ENCODE results near the gene MLANA.

MLANA gene

DNA sequence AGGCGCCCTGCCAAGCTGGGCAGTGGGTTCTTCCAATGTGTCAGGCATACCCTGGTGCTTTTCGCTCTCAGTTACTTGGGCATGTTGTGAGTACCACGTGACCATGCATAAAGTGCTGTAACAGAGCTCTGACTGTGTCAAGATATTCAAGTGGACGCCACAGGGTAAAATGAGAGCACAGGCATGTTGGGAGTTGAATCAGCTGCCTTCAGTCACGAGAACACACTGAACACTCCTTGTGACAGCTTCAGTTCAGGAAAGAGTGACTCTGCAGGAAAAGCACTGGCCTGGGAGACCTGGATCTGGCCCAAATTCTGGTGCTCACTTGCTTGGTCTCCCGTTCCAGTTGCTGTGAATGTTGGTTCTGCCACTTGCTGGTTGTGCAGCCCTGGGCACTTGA lies 5.1 kb downstream of the MLANA start:
- ChIA-PET POLR2A (ENCODE audit: low non-redundant PET) (no interaction called here), CTCF (no interaction called here)
- TF ChIP-seq, protein P1, sequence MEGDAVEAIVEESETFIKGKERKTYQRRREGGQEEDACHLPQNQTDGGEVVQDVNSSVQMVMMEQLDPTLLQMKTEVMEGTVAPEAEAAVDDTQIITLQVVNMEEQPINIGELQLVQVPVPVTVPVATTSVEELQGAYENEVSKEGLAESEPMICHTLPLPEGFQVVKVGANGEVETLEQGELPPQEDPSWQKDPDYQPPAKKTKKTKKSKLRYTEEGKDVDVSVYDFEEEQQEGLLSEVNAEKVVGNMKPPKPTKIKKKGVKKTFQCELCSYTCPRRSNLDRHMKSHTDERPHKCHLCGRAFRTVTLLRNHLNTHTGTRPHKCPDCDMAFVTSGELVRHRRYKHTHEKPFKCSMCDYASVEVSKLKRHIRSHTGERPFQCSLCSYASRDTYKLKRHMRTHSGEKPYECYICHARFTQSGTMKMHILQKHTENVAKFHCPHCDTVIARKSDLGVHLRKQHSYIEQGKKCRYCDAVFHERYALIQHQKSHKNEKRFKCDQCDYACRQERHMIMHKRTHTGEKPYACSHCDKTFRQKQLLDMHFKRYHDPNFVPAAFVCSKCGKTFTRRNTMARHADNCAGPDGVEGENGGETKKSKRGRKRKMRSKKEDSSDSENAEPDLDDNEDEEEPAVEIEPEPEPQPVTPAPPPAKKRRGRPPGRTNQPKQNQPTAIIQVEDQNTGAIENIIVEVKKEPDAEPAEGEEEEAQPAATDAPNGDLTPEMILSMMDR (conservative IDR thresholded peaks at IDR 0.05; ENCODE audit: low read depth): no peak
- H3K27ac ChIP-seq: no peak overlapping the region
- no peak for DNase-seq (ENCODE audit: low spot score)

DNA sequence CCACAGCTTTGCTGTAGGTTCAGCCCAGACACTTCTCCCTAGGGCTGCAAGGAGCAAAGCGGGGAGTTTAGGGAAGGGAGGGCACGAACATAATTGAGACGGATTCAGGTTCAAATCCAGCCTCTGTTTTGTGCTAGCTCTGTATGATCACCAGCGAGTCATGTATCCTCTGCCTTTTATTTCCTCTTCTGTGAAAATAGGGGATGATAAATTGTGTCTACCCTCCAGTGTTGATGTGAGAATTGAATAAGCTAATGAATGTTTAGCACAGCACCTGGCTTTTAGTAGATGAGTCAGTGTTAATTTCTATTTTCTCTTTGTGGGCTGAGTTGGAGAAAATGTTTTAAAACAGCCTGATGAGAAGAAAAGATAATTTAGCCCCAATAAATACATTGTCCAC lies 6.2 kb downstream of the MLANA start:
- DNase-seq (ENCODE audit: low spot score): no peak
- CTCF ChIA-PET: no interaction called here
- POLR2A ChIA-PET (ENCODE audit: low non-redundant PET): no interaction called here
- TF ChIP-seq, protein P1 (conservative IDR thresholded peaks at IDR 0.05; ENCODE audit: low read depth): no peak
- H3K27ac ChIP-seq: no peak overlapping the region

GRCh38 chr9:5897851-5898250 lies 7.2 kb downstream of the MLANA start:
- no peak for DNase-seq (ENCODE audit: low spot score)
- ChIA-PET CTCF (no interaction called here), POLR2A (ENCODE audit: low non-redundant PET) (no interaction called here)
- H3K27ac ChIP-seq: no peak overlapping the region
- TF ChIP-seq, protein P1 (conservative IDR thresholded peaks at IDR 0.05; ENCODE audit: low read depth): no peak

DNA sequence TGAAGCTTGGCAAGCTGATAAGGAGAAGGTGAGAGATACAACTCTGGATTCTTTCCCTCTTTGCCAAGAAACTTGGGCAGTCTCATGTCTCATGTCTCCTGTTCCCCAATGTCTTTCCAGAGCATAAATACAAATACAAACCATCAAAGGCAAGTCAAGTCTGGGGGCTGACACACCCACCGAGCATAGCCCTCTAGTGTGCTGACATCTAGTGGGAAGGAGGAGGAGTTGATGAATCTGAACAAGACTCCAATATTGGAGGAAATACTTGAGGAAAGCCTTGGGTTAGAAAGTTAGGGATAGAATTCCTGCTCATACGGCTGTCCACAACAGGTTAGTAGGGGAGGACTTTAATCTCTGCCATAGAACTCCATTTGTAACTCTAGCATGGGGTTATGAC lies 8.6 kb downstream of the MLANA start:
- ChIA-PET POLR2A (ENCODE audit: low non-redundant PET) (no interaction called here), CTCF (no interaction called here)

GRCh38 chr9:5900622-5901021 lies 9.9 kb downstream of the MLANA start:
- CTCF ChIA-PET: no interaction called here

More for the DNA sequence above, 8.6 kb downstream of the MLANA start:
- TF ChIP-seq, protein P1 (conservative IDR thresholded peaks at IDR 0.05; ENCODE audit: low read depth): no peak
- DNase-seq (ENCODE audit: low spot score): no peak
- H3K27ac ChIP-seq: no peak overlapping the region

GRCh38 chr9:5902377-5902776 lies 11.7 kb downstream of the MLANA start:
- H3K27ac ChIP-seq: no peak overlapping the region
- TF ChIP-seq, protein P1 (conservative IDR thresholded peaks at IDR 0.05; ENCODE audit: low read depth): no peak
- POLR2A ChIA-PET (ENCODE audit: low non-redundant PET): no interaction called here
- CTCF ChIA-PET: interaction anchor here (0.7 kb wide), 1 partner anchor 10 kb away, joined by 4 read pairs; no protein-coding TSS in a partner anchor
- DNase-seq (ENCODE audit: low spot score): no peak

More at GRCh38 chr9:5900622-5901021, 9.9 kb downstream of the MLANA start:
- no peak overlapping the region for H3K27ac ChIP-seq
- POLR2A ChIA-PET (ENCODE audit: low non-redundant PET): no interaction called here
- DNase-seq (ENCODE audit: low spot score): no peak
- TF ChIP-seq, protein P1 (conservative IDR thresholded peaks at IDR 0.05; ENCODE audit: low read depth): no peak

DNA sequence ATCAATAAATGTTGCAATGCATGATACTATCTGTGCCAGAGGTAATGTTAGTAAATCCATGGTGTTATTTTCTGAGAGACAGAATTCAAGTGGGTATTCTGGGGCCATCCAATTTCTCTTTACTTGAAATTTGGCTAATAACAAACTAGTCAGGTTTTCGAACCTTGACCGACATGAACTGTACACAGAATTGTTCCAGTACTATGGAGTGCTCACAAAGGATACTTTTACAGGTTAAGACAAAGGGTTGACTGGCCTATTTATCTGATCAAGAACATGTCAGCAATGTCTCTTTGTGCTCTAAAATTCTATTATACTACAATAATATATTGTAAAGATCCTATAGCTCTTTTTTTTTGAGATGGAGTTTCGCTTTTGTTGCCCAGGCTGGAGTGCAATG lies 18.2 kb downstream of the MLANA start:
- DNase-seq (ENCODE audit: low spot score): no peak
- TF ChIP-seq, protein P1 (conservative IDR thresholded peaks at IDR 0.05; ENCODE audit: low read depth): no peak
- H3K27ac ChIP-seq: no peak overlapping the region
- POLR2A ChIA-PET (ENCODE audit: low non-redundant PET): no interaction called here
- CTCF ChIA-PET: no interaction called here
